Measurements from ENCODE around the gene DOCK6. TPM values are rescaled to one million over a fixed set of nuclear protein-coding genes. Genes with fewer than 3 reads are reported as not detected.

DOCK6 gene
- total RNA-seq, 1 donor from 2014 or later, result 86.9 TPM

DNA sequence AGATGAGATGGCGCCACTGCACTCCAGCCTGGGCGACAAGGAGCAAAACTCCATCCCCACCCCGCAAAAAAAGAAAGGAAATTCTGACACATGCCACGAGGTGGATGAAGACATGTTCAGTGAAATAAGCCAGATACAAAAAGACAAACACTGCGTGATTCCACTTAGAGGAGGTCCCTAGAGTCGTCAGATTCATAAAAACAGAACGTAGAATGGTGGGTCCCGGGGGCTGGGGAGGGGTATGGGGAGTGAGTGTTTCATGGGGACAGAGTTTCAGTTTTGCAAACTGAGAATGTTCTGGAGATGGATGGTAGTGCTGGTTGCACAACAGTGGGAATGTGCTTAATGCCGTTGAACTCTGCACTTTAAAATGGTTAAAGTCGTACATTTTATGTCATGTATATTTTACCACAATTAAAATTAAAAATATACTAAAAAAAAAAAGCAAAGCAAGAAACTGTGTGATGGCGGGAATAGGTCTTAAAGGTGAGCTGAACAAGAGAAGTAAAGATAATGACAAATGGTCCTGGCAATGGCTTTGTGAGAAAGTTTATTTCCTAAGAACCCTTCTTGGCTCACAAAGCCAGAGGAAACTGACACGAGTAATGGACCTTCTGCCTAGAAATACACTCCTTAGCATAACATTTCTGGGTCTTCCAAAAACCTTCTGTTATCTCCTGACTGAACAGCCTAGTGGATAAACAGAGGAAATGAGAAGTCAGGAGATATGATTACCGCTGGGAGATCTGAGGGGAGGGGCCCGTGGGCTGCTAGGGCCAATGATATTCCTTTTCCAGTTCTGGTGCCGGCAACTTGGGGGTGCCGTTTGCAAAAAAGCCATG is 102.5 kb downstream of the DOCK6 start:
- Mint-ChIP-seq H3K27me3 (ENCODE audit: unreplicated experiment) (no peaks in the 10 kb centered on the region), H3K9me3 (ENCODE audit: unreplicated experiment) (no peaks in the 10 kb centered on the region), H3K4me1 (ENCODE audit: unreplicated experiment) (peaks cover 23% of the 10 kb centered on the region), H3K27ac (ENCODE audit: unreplicated experiment) (peak overlapping the region; percentile 56), H3K36me3 (ENCODE audit: unreplicated experiment) (peaks cover 11% of the 10 kb centered on the region), H3K4me3 (ENCODE audit: unreplicated experiment) (no peak overlapping the region)
- no peak for DNase-seq (ENCODE audit: extremely low spot score, unreplicated experiment)
- TF ChIP-seq, protein P1, sequence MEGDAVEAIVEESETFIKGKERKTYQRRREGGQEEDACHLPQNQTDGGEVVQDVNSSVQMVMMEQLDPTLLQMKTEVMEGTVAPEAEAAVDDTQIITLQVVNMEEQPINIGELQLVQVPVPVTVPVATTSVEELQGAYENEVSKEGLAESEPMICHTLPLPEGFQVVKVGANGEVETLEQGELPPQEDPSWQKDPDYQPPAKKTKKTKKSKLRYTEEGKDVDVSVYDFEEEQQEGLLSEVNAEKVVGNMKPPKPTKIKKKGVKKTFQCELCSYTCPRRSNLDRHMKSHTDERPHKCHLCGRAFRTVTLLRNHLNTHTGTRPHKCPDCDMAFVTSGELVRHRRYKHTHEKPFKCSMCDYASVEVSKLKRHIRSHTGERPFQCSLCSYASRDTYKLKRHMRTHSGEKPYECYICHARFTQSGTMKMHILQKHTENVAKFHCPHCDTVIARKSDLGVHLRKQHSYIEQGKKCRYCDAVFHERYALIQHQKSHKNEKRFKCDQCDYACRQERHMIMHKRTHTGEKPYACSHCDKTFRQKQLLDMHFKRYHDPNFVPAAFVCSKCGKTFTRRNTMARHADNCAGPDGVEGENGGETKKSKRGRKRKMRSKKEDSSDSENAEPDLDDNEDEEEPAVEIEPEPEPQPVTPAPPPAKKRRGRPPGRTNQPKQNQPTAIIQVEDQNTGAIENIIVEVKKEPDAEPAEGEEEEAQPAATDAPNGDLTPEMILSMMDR (IDR thresholded peaks at IDR 0.05), result no peak

DNA sequence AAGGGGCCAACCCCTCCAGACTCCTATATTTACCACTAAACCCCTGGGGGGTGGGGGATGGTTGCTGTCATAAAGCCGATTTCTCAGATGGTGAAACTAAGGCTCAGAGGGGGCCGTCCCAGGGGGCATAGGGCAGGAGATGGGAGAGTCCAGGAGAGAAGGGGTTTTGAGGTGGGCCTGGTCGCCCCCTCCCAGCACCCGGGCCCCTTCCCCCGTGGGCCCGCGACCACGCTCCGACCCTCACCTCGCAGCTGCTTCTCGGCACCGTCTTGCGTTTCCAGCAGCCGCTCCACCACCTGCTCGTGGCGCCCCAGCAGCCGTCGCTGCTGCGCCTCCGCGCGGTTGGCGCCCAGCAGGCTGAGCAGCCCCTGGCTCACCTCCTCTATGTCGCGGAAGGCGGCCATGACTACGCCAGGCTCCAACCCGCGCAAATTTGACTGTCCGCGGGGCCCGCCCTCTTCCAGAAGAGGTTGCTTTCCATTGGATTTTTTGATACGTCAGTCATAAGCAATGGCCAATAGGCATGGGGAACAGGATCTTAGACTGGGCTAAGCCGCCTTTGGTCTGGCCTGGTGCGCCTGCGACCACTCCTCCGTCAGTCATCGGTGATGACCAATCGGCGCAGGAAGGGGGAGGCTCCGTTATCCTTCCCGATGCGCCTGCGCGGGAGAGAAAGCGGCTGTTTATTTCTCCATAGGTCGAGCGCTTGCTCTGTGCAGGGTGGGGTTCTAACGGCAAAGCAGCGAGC is 106.8 kb downstream of the DOCK6 start, which contains the start of gene SPC24:
Gene SPC24, minus strand, starts transcription at position 410 of the 748 bp plus-strand sequence. Its CDS starts 6 bp downstream, at position 404.
- Mint-ChIP-seq H3K27ac (ENCODE audit: unreplicated experiment) (peak within 1 kb of the TSS; percentile 77), H3K4me1 (ENCODE audit: unreplicated experiment) (peaks cover 53% of the 10 kb centered on the region)
- TF ChIP-seq, protein P1 (IDR thresholded peaks at IDR 0.05), result no peak

DNA sequence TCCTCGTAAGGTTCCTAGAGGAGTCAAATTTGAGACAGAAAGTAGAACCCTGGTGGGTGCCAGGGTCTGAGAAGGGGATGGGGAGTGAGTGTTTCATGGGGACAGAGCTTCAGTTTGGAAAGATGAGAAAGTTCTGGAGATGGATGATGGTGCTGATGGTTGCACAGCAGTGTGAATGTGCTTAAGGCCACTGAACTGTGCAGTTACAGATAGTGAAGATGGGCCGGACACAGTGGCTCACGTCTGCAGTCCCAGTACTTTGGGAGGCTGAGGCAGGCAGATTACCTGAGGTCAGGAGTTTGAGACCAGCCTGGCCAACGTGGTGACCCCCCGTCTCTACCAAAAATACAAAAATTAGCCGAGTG is 107.7 kb downstream of the DOCK6 start:
- no peaks in the 10 kb centered on the region for H3K9me3 Mint-ChIP-seq (ENCODE audit: unreplicated experiment)
- no peak for DNase-seq (ENCODE audit: extremely low spot score, unreplicated experiment)
- peak overlapping the region; percentile 67 for H3K27ac Mint-ChIP-seq (ENCODE audit: unreplicated experiment)
- peak overlapping the region; percentile 78 for H3K4me3 Mint-ChIP-seq (ENCODE audit: unreplicated experiment)
- H3K36me3 Mint-ChIP-seq (ENCODE audit: unreplicated experiment), result no peaks in the 10 kb centered on the region
- peaks cover 51% of the 10 kb centered on the region for H3K4me1 Mint-ChIP-seq (ENCODE audit: unreplicated experiment)
- H3K27me3 Mint-ChIP-seq (ENCODE audit: unreplicated experiment), result no peaks in the 10 kb centered on the region
- TF ChIP-seq, protein P1 (IDR thresholded peaks at IDR 0.05), result no peak

More for the DNA sequence above, 106.8 kb downstream of the DOCK6 start, which contains the start of gene SPC24:
- no peaks in the 10 kb centered on the region for H3K27me3 Mint-ChIP-seq (ENCODE audit: unreplicated experiment)
- H3K4me3 Mint-ChIP-seq (ENCODE audit: unreplicated experiment), result peak within 1 kb of the TSS; percentile 78
- no peaks in the 10 kb centered on the region for H3K9me3 Mint-ChIP-seq (ENCODE audit: unreplicated experiment)
- DNase-seq (ENCODE audit: extremely low spot score, unreplicated experiment), result peak; percentile 99
- no peaks in the 10 kb centered on the region for H3K36me3 Mint-ChIP-seq (ENCODE audit: unreplicated experiment)

DNA sequence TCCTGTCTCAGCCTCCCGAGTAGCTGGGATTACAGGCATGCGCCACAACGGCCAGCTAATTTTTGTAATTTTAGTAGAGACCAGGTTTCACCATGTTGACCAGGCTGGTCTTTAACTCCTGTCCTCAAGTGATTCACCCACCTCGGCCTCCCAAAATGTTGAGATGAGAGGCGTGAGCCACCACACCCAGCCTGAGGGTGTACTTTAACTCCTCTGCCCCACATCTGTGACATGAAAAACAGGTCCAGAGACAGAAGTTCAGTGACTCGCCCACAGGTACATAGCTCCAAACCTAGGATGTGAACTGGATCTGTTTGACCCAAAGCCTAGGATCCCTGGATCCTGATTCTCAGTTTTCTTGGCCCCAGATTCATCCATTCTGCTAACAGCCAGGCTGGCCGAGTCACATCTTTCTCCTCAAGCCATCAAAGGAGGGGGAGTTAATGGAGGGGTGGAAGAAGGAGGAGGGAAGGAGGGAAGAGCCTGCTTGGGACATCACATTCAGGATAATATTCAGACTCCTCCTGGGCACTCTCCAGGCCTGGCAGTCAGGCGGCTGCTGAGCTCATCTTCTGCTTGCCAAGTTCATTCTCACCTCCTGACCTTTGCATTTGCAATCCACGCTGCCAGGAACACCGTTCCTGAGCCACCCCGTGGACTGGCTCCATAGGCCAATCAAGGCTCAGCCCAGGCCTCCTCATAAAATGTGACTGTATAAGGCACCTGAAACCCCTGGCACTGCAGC is 109.8 kb downstream of the DOCK6 start:
- DNase-seq (ENCODE audit: extremely low spot score, unreplicated experiment), result no peak
- Mint-ChIP-seq H3K27ac (ENCODE audit: unreplicated experiment) (peak overlapping the region; percentile 95), H3K4me3 (ENCODE audit: unreplicated experiment) (peak overlapping the region; percentile 28)

More for the DNA sequence above, 109.8 kb downstream of the DOCK6 start:
- peaks cover 47% of the 10 kb centered on the region for H3K4me1 Mint-ChIP-seq (ENCODE audit: unreplicated experiment)
- no peaks in the 10 kb centered on the region for H3K36me3 Mint-ChIP-seq (ENCODE audit: unreplicated experiment)
- TF ChIP-seq, protein P1 (IDR thresholded peaks at IDR 0.05), result no peak
- H3K27me3 Mint-ChIP-seq (ENCODE audit: unreplicated experiment), result no peaks in the 10 kb centered on the region
- no peaks in the 10 kb centered on the region for H3K9me3 Mint-ChIP-seq (ENCODE audit: unreplicated experiment)

Measured in osteocyte (in vitro differentiated cells).